ENCODE results near the gene PLEKHF1. TPM values are rescaled to one million over a fixed set of nuclear protein-coding genes. Genes with fewer than 3 reads are reported as not detected.

Gene PLEKHF1
- total RNA-seq, 1 experiment from 2014 or later: 5.5 TPM

GRCh38 chr19:29706635-29707034 is 41.4 kb downstream of the PLEKHF1 start:
- Histone ChIP-seq H3K36me3 (ENCODE audit: control insufficient read depth in 1 of 2, insufficient read depth in 2 of 2, low read length in 2 of 2) (no peaks in the 10 kb centered on the region), H4K20me1 (ENCODE audit: insufficient read depth) (no peaks in the 10 kb centered on the region), H3K9ac (ENCODE audit: low read length) (no peak overlapping the region), H3K27ac (ENCODE audit: low read depth, low read length) (no peak overlapping the region), H3K9me2 (ENCODE audit: insufficient read depth) (no peaks in the 10 kb centered on the region), H3K4me1 (ENCODE audit: control insufficient read depth in 1 of 2, insufficient read depth in 2 of 2, low read length in 2 of 2) (no peaks in the 10 kb centered on the region), H3K27me3 (ENCODE audit: insufficient read depth, low read length) (no peaks in the 10 kb centered on the region), H3K4me3 (replicated peaks in 1 of 2; ENCODE audit: low read depth in 1 of 2, low read length in 2 of 2) (no peak overlapping the region), H3K4me2 (ENCODE audit: low read length) (no peak overlapping the region), H3K79me2 (ENCODE audit: insufficient read depth, low read length) (0 out of 2 replicates have a peak, but pooled peaks cover 7% of the 10 kb centered on the region), H3K9me3 (ENCODE audit: control insufficient read depth in 1 of 2, insufficient read depth in 1 of 2, low read depth in 1 of 2, low read length in 2 of 2) (no peaks in the 10 kb centered on the region), H2AFZ (ENCODE audit: low read depth, low read length, poor library complexity, severe bottlenecking) (no peak overlapping the region)
- POLR2A ChIA-PET: no interaction called here
- CTCF ChIA-PET: no interaction called here
- no peak for ATAC-seq
- intact Hi-C loops (cut with micrococcal nuclease): no loop called here
- TF ChIP-seq CTCF (IDR thresholded peaks at IDR 0.05 in 2 of 3, conservative IDR thresholded peaks at IDR 0.05 in 1 of 3; ENCODE audit: borderline replicate concordance in 1 of 3, insufficient read depth in 1 of 3, low read depth in 2 of 3, low read length in 2 of 3) (no peak), TCF7L2 (IDR thresholded peaks at IDR 0.05; ENCODE audit: borderline replicate concordance, extremely low read depth, insufficient read depth, insufficient read length) (no peak), RAD21 (IDR thresholded peaks at IDR 0.05; ENCODE audit: low read depth) (no peak), SP1 (IDR thresholded peaks at IDR 0.05; ENCODE audit: low read depth) (no peak), JUND (IDR thresholded peaks at IDR 0.05) (no peak), EZH2 (IDR thresholded peaks at IDR 0.05) (no peak), ZFX (IDR thresholded peaks at IDR 0.05) (no peak), ZNF274 (IDR thresholded peaks at IDR 0.05; ENCODE audit: low read depth, low read length) (no peak), EZH2phosphoT487 (IDR thresholded peaks at IDR 0.05; ENCODE audit: borderline replicate concordance) (no peak), ELF1 (IDR thresholded peaks at IDR 0.05; ENCODE audit: borderline replicate concordance, low read depth) (no peak), FOSL1 (IDR thresholded peaks at IDR 0.05; ENCODE audit: low read depth) (no peak), REST (IDR thresholded peaks at IDR 0.05; ENCODE audit: low read depth) (no peak), ATF3 (IDR thresholded peaks at IDR 0.05) (no peak), EGR1 (IDR thresholded peaks at IDR 0.05; ENCODE audit: low read depth) (no peak), SRF (IDR thresholded peaks at IDR 0.05; ENCODE audit: low read depth) (no peak), CBX3 (IDR thresholded peaks at IDR 0.05; ENCODE audit: low read depth) (no peak), POLR2AphosphoS5 (IDR thresholded peaks at IDR 0.05; ENCODE audit: low read depth, low read length) (no peak), SIN3A (IDR thresholded peaks at IDR 0.05; ENCODE audit: low read depth) (no peak), ZBTB33 (IDR thresholded peaks at IDR 0.05; ENCODE audit: extremely low read depth, insufficient replicate concordance, low read length) (no peak), MAX (IDR thresholded peaks at IDR 0.05) (no peak)
- RAD21 ChIA-PET (ENCODE audit: low non-redundant PET in 1 of 2, low total read pairs in 2 of 2, uncharacterized antibody in 2 of 2, unreplicated experiment in 2 of 2): no interaction called here
- BruUV-seq (replicated peaks): no TSS peak
- no peak for DNase-seq (ENCODE audit: low read depth, low spot score)
